IMR-90 (cell line): ENCODE results near the gene SLC16A9. TPM values are rescaled to one million over a fixed set of nuclear protein-coding genes. Genes with fewer than 3 reads are reported as not detected.

Source experiments
- ATAC-seq: fragments of 200-7000 bp; cut with Tn5 transposase; 2 replicates; pipeline ENCODE4 v1.9.1; 2020; ENCODE audit warnings: low read depth, mild to moderate bottlenecking, moderate library complexity
- BruUV-seq: library from RNA; stranded (reverse); fragments of 400-500 nt; replicated peaks from 2 replicates; lab custom pipeline; 2021; lab: Mats Ljungman, UMichigan
- CTCF ChIA-PET: fragments of 300-600 bp; formaldehyde crosslinking; extraction: SDS; loops from one replicate; lab custom pipeline; 2021; ENCODE audit warnings: antibody characterized with exemption; lab: Yijun Ruan, JAX
- POLR2A ChIA-PET: fragments of 300-600 bp; sonication (Branson Sonifier 250); formaldehyde crosslinking; loops from one replicate; lab custom pipeline; 2022; ENCODE audit warnings: antibody characterized with exemption; ENCODE audit not compliant: unreplicated experiment; lab: Charles Lee
- DNase-seq: peaks from one replicate; pipeline ENCODE4 v3.0.0; 2013
- H2AFZ ChIP-seq: replicated peaks from 2 replicates; pipeline ENCODE3; 2013; ENCODE audit warnings: low read length, mild to moderate bottlenecking; ENCODE audit not compliant: poor library complexity
- H2AK5ac ChIP-seq: 2 replicates; pipeline ENCODE4 v1.6.1; 2013; ENCODE audit warnings: low read depth, low read length, inconsistent platforms
- H2AK9ac ChIP-seq: replicated peaks from 2 replicates; pipeline ENCODE3; 2013; ENCODE audit warnings: mild to moderate bottlenecking, low read depth, low read length, moderate library complexity; ENCODE audit not compliant: poor library complexity
- H2BK120ac ChIP-seq: 2 replicates; pipeline ENCODE4 v1.6.1; 2013; ENCODE audit warnings: low read depth, low read length, inconsistent platforms
- H2BK15ac ChIP-seq: 3 replicates; pipeline ENCODE4 v1.6.1; 2013; ENCODE audit warnings: low read depth, low read length, inconsistent platforms
- H2BK20ac ChIP-seq: 2 replicates; pipeline ENCODE4 v1.6.1; 2013; ENCODE audit warnings: low read depth, mild to moderate bottlenecking, inconsistent platforms, low read length, moderate library complexity
- H2BK5ac ChIP-seq: 2 replicates; pipeline ENCODE4 v1.6.1; 2013; ENCODE audit warnings: mild to moderate bottlenecking, low read depth, low read length, inconsistent platforms; ENCODE audit not compliant: poor library complexity, severe bottlenecking
- H3K14ac ChIP-seq: replicated peaks from 2 replicates; pipeline ENCODE4 v1.6.1; 2013; ENCODE audit warnings: low read depth, low read length, inconsistent platforms
- H3K18ac ChIP-seq: 2 replicates; pipeline ENCODE4 v1.6.1; 2013; ENCODE audit warnings: low read depth, low read length, control low read depth
- H3K23ac ChIP-seq: 2 replicates; pipeline ENCODE4 v1.6.1; 2013; ENCODE audit warnings: low read depth, low read length, inconsistent platforms
- H3K27ac ChIP-seq: 2 replicates; pipeline ENCODE4 v1.5.1; 2013; ENCODE audit warnings: mild to moderate bottlenecking, control low read depth, low read length; ENCODE audit not compliant: insufficient read depth
- H3K27me3 ChIP-seq: 2 replicates; pipeline ENCODE4 v1.6.1; 2013; ENCODE audit warnings: low read length; ENCODE audit not compliant: control insufficient read depth, insufficient read depth
- H3K36me3 ChIP-seq: 2 replicates; pipeline ENCODE4 v1.6.1; 2013; ENCODE audit warnings: low read length, mixed read lengths; ENCODE audit not compliant: control insufficient read depth, insufficient read depth
- H3K4ac ChIP-seq: 2 replicates; pipeline ENCODE4 v1.6.1; 2013; ENCODE audit warnings: low read depth, low read length, inconsistent platforms
- H3K4me1 ChIP-seq: 2 replicates; pipeline ENCODE4 v1.6.1; 2013; ENCODE audit warnings: low read length, mixed read lengths; ENCODE audit not compliant: control insufficient read depth, insufficient read depth
- H3K4me2 ChIP-seq: 2 replicates; pipeline ENCODE4 v1.6.1; 2013; ENCODE audit warnings: low read depth, mild to moderate bottlenecking, control low read depth, low read length, moderate library complexity
- H3K4me3 ChIP-seq: 2 replicates; pipeline ENCODE4 v1.5.1; 2013; ENCODE audit warnings: low read depth, mild to moderate bottlenecking, control low read depth, low read length, moderate library complexity; ENCODE audit not compliant: insufficient read depth
- H3K56ac ChIP-seq: 2 replicates; pipeline ENCODE4 v1.6.1; 2013; ENCODE audit warnings: low read length, inconsistent platforms; ENCODE audit not compliant: insufficient read depth; ENCODE audit errors: extremely low read depth
- H3K79me1 ChIP-seq, 2 experiments: 2 replicates each; pipeline ENCODE4 v1.6.1; 2013; ENCODE audit warnings: low read length in 2 of 2, inconsistent platforms in 1 of 2, low read depth in 1 of 2
- H3K9ac ChIP-seq: 2 replicates; pipeline ENCODE4 v1.6.1; 2013; ENCODE audit warnings: low read depth, low read length, control low read depth
- H3K9me1 ChIP-seq: 2 replicates; pipeline ENCODE4 v1.6.1; 2013; ENCODE audit warnings: low read length, inconsistent platforms; ENCODE audit not compliant: insufficient read depth
- H3K9me3 ChIP-seq: 2 replicates; pipeline ENCODE4 v1.6.1; 2013; ENCODE audit warnings: low read length; ENCODE audit not compliant: control insufficient read depth, insufficient read depth
- H4K20me1 ChIP-seq: 2 replicates; pipeline ENCODE4 v1.6.1; 2013; ENCODE audit warnings: low read length, inconsistent platforms; ENCODE audit not compliant: insufficient read depth
- H4K5ac ChIP-seq: 2 replicates; pipeline ENCODE4 v1.6.1; 2013; ENCODE audit warnings: mild to moderate bottlenecking, low read depth, low read length, control low read depth
- H4K8ac ChIP-seq, 2 experiments: 2 replicates each; pipeline ENCODE4 v1.6.1; 2013; ENCODE audit warnings: low read depth in 2 of 2, low read length in 2 of 2, control low read depth in 1 of 2, inconsistent platforms in 1 of 2
- H4K91ac ChIP-seq: 2 replicates; pipeline ENCODE4 v1.6.1; 2013; ENCODE audit warnings: low read depth, low read length, inconsistent platforms; ENCODE audit not compliant: insufficient read depth
- BHLHE40 ChIP-seq: fragments of 150-350 bp; IDR thresholded peaks from 2 replicates; pipeline ENCODE4 v1.6.1; 2016; ENCODE audit warnings: mild to moderate bottlenecking, low read depth, low read length
- CEBPB ChIP-seq: IDR thresholded peaks from 2 replicates; pipeline ENCODE4 v1.6.1; 2012; ENCODE audit warnings: low read depth, low read length, improper control_type of control experiment
- CHD1 ChIP-seq: IDR thresholded peaks from 2 replicates; pipeline ENCODE4 v1.6.1; 2012; ENCODE audit warnings: low read depth, low read length, improper control_type of control experiment
- MAFK ChIP-seq: IDR thresholded peaks from 2 replicates; pipeline ENCODE4 v1.6.1; 2012; ENCODE audit warnings: low read depth, low read length, improper control_type of control experiment
- MAZ ChIP-seq: IDR thresholded peaks from 2 replicates; pipeline ENCODE4 v1.6.1; 2012; ENCODE audit warnings: low read depth, mild to moderate bottlenecking, low read length, improper control_type of control experiment, moderate library complexity, borderline replicate concordance
- NFE2L2 ChIP-seq: fragments of 150-350 bp; IDR thresholded peaks from 2 replicates; pipeline ENCODE4 v1.6.1; 2016; ENCODE audit warnings: low read depth, mild to moderate bottlenecking, low read length
- POLR2A ChIP-seq: IDR thresholded peaks from 2 replicates; pipeline ENCODE4 v1.6.1; 2012; ENCODE audit warnings: mild to moderate bottlenecking, low read depth, low read length
- RAD21 ChIP-seq: IDR thresholded peaks from 2 replicates; pipeline ENCODE4 v1.6.1; 2012; ENCODE audit warnings: low read length, improper control_type of control experiment
- RCOR1 ChIP-seq: IDR thresholded peaks from 2 replicates; pipeline ENCODE4 v1.6.1; 2012; ENCODE audit warnings: mild to moderate bottlenecking, low read length, improper control_type of control experiment; ENCODE audit not compliant: insufficient replicate concordance
- RFX5 ChIP-seq: IDR thresholded peaks from 2 replicates; pipeline ENCODE4 v1.8.0; 2012; ENCODE audit warnings: low read depth, mild to moderate bottlenecking, low read length, moderate library complexity
- SMC3 ChIP-seq: fragments of 150-350 bp; IDR thresholded peaks from 2 replicates; pipeline ENCODE4 v1.6.1; 2016; ENCODE audit warnings: low read depth, mild to moderate bottlenecking, antibody characterized with exemption, low read length, moderate library complexity
- WGBS, 2 experiments: methylation state at CpG; one replicate each; pipeline versions ENCODE4 v1.1.5 to v1.1.7; 2013; ENCODE audit warnings: missing lambda C conversion rate in 2 of 2; ENCODE audit not compliant: insufficient read length in 1 of 2; ENCODE audit errors: extremely low coverage in 2 of 2; 5-methylcytosine and 5-hydroxymethylcytosine counted together
- dilution Hi-C: fragments of 300-500 bp; cut with HindIII; formaldehyde crosslinking; loops from one replicate; pipeline ENCODE4 v1.14.3; 2018; ENCODE audit warnings: low sequenced_read_pairs; ENCODE audit not compliant: unreplicated experiment
- in situ Hi-C: fragments of 300-500 bp; cut with MboI; formaldehyde crosslinking; loops from 3 replicates; pipeline ENCODE4 v1.14.3; 2019; ENCODE audit warnings: low sequenced_read_pairs, inconsistent platforms, mixed read lengths
- intact Hi-C: fragments of 100-400 bp; cut with micrococcal nuclease; formaldehyde crosslinking; loops from 2 replicates; pipeline ENCODE4 v1.10.0; 2022
- polyA plus RNA-seq, 3 experiments: library from polyadenylated mRNA; depleted of rRNA; stranded (reverse); fragments of >200 nt; gene quantifications; 2 replicates each; pipeline ENCODE4 v1.2.3, GENCODE V29; 2012; ENCODE audit warnings: low replicate concordance in 1 of 3
- total RNA-seq: library from RNA; depleted of rRNA; stranded (reverse); fragments of >200 nt; gene quantifications from 2 replicates; pipeline ENCODE4 v1.2.3, GENCODE V29; 2012
- TF ChIP-seq, protein P1 (sequence below): fragments of 150-350 bp; IDR thresholded peaks from 2 replicates; pipeline ENCODE4 v1.6.1; 2017; ENCODE audit warnings: mild to moderate bottlenecking, antibody characterized with exemption, low read length, low read depth
- TF ChIP-seq, protein P2 (sequence below): fragments of 150-350 bp; IDR thresholded peaks from 2 replicates; pipeline ENCODE4 v1.6.1; 2016; ENCODE audit warnings: low read depth, mild to moderate bottlenecking, low read length, moderate library complexity, borderline replicate concordance
- TF ChIP-seq, protein P3 (sequence below): conservative IDR thresholded peaks from 2 replicates; pipeline ENCODE4 v1.5.1; 2012; ENCODE audit warnings: mild to moderate bottlenecking, low read depth, low read length, improper control_type of control experiment

Gene SLC16A9
- total and polyA plus RNA-seq, 2 of the 4 experiments (the other 2 are of a cell fraction) = 0.18 to 0.26 TPM

DNA sequence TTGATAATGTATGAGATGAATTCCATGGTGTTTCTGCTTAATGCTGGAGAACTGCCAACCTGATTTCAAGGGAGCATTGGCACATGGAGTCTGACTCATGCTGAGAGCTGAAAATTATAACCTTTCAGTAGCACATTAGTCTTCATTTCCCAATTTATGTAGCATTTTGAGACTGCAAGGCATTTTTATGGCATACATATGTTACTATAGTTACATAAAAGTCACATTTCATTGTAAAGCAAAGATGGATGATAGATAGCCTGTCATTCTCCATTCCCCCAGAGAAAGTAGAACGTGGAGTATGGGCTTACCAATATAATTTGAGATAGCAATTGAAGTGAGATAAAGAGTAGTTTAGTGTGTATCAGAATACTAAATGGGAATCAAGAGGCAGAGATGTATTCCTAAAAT, 103.1 kb downstream of the SLC16A9 start:
- ATAC-seq (no peak), DNase-seq (peak; percentile 3)
- H3K4me2 ChIP-seq = no peak overlapping the region
- no peak overlapping the region for H2BK120ac ChIP-seq
- no peak overlapping the region for H2BK15ac ChIP-seq
- H2AK9ac ChIP-seq = no peak overlapping the region
- H4K5ac ChIP-seq = no peak overlapping the region
- H3K9ac ChIP-seq = no peak overlapping the region
- no peak overlapping the region for H3K4me3 ChIP-seq
- POLR2A ChIA-PET = no interaction called here
- TF ChIP-seq, protein P1, sequence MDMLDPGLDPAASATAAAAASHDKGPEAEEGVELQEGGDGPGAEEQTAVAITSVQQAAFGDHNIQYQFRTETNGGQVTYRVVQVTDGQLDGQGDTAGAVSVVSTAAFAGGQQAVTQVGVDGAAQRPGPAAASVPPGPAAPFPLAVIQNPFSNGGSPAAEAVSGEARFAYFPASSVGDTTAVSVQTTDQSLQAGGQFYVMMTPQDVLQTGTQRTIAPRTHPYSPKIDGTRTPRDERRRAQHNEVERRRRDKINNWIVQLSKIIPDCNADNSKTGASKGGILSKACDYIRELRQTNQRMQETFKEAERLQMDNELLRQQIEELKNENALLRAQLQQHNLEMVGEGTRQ = no peak
- TF ChIP-seq RCOR1 = no peak
- TF ChIP-seq POLR2A = no peak
- TF ChIP-seq CHD1 = no peak
- TF ChIP-seq NFE2L2 = no peak
- no peak for TF ChIP-seq MAZ
- TF ChIP-seq RFX5 = no peak
- TF ChIP-seq, protein P2, sequence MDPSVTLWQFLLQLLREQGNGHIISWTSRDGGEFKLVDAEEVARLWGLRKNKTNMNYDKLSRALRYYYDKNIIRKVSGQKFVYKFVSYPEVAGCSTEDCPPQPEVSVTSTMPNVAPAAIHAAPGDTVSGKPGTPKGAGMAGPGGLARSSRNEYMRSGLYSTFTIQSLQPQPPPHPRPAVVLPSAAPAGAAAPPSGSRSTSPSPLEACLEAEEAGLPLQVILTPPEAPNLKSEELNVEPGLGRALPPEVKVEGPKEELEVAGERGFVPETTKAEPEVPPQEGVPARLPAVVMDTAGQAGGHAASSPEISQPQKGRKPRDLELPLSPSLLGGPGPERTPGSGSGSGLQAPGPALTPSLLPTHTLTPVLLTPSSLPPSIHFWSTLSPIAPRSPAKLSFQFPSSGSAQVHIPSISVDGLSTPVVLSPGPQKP = no peak
- TF ChIP-seq RAD21 = no peak
- TF ChIP-seq, protein P3, sequence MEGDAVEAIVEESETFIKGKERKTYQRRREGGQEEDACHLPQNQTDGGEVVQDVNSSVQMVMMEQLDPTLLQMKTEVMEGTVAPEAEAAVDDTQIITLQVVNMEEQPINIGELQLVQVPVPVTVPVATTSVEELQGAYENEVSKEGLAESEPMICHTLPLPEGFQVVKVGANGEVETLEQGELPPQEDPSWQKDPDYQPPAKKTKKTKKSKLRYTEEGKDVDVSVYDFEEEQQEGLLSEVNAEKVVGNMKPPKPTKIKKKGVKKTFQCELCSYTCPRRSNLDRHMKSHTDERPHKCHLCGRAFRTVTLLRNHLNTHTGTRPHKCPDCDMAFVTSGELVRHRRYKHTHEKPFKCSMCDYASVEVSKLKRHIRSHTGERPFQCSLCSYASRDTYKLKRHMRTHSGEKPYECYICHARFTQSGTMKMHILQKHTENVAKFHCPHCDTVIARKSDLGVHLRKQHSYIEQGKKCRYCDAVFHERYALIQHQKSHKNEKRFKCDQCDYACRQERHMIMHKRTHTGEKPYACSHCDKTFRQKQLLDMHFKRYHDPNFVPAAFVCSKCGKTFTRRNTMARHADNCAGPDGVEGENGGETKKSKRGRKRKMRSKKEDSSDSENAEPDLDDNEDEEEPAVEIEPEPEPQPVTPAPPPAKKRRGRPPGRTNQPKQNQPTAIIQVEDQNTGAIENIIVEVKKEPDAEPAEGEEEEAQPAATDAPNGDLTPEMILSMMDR = no peak
- TF ChIP-seq MAFK = no peak
- TF ChIP-seq SMC3 = no peak
- no peak for TF ChIP-seq CEBPB
- TF ChIP-seq BHLHE40 = no peak
- H4K20me1 ChIP-seq = no peaks in the 10 kb centered on the region
- H4K8ac ChIP-seq = no peak overlapping the region
- no peaks in the 10 kb centered on the region for H3K27me3 ChIP-seq
- H3K4me1 ChIP-seq = no peaks in the 10 kb centered on the region
- H2AFZ ChIP-seq = no peak overlapping the region
- H3K14ac ChIP-seq = no peak overlapping the region
- no peak overlapping the region for H3K56ac ChIP-seq
- in situ Hi-C loops (loop anchor here (25.0 kb wide), 1 partner anchor 644 kb away; no protein-coding TSS in a partner anchor), intact Hi-C loops (no loop called here), dilution Hi-C loops (no loop called here)
- no peak overlapping the region for H2BK5ac ChIP-seq
- H3K9me3 ChIP-seq = no peaks in the 10 kb centered on the region
- no peaks in the 10 kb centered on the region for H3K79me1 ChIP-seq
- no peak overlapping the region for H2BK20ac ChIP-seq
- no peak overlapping the region for H3K4ac ChIP-seq
- CTCF ChIA-PET = no interaction called here
- H3K36me3 ChIP-seq = no peaks in the 10 kb centered on the region
- no peaks in the 10 kb centered on the region for H3K9me1 ChIP-seq
- no peak overlapping the region for H3K23ac ChIP-seq
- no peak overlapping the region for H3K27ac ChIP-seq
- WGBS, 2 experiments = no CpG with 5 or more reads among the region's 1 CpG
- no peak overlapping the region for H3K18ac ChIP-seq
- no peak overlapping the region for H2AK5ac ChIP-seq
- no peak overlapping the region for H4K91ac ChIP-seq
- BruUV-seq = no TSS peak
